ENCODE data around the gene WHAMM. TPM values are rescaled to one million over a fixed set of nuclear protein-coding genes. Genes with fewer than 3 reads are reported as not detected.
A peak's percentile ranks its signal among the peaks of the same experiment; 100 is the strongest.

Gene WHAMM
- total RNA-seq, 1 donor from 2014 or later: 9.4 TPM

GRCh38 chr15:82803793-82804574, 5.4 kb upstream of the WHAMM start:
- Mint-ChIP-seq H3K4me1 (ENCODE audit: low read depth, unreplicated experiment) (peaks cover 24% of the 10 kb centered on the region), H3K4me3 (ENCODE audit: unreplicated experiment) (peak overlapping the region; percentile 3), H3K9me3 (ENCODE audit: unreplicated experiment) (peaks cover 6% of the 10 kb centered on the region), H3K27ac (ENCODE audit: unreplicated experiment) (peak overlapping the region; percentile 86), H3K36me3 (ENCODE audit: low read depth, unreplicated experiment) (peaks cover 11% of the 10 kb centered on the region), H3K27me3 (ENCODE audit: low read depth, unreplicated experiment) (peaks cover 32% of the 10 kb centered on the region)
- Histone ChIP-seq H3K4me1 (ENCODE audit: insufficient read depth, low read length) (no peaks in the 10 kb centered on the region), H3K4me2 (ENCODE audit: low read length) (no peak overlapping the region), H3K9ac (ENCODE audit: low read length) (no peak overlapping the region), H3K36me3 (ENCODE audit: insufficient read depth, low read length) (no peaks in the 10 kb centered on the region), H3K27ac (ENCODE audit: low read depth, low read length) (no peak overlapping the region), H3K27me3 (ENCODE audit: insufficient read depth, low read length) (peaks cover 7% of the 10 kb centered on the region), H2AFZ (ENCODE audit: low read depth, low read length) (no peak overlapping the region), H4K20me1 (ENCODE audit: insufficient read depth, low read length) (peaks cover 5% of the 10 kb centered on the region), H3K4me3 (ENCODE audit: insufficient read depth, low read depth, low read length) (no peak overlapping the region), H3K9me3 (ENCODE audit: insufficient read depth, low read depth, low read length) (no peaks in the 10 kb centered on the region), H3K79me2 (ENCODE audit: insufficient read depth, low read length) (no peaks in the 10 kb centered on the region)
- DNase-seq (ENCODE audit: low read depth): no peak
- no peak for TF ChIP-seq CTCF (IDR thresholded peaks at IDR 0.05; ENCODE audit: insufficient read depth, low read depth, low read length)
- no peak for TF ChIP-seq EZH2 (IDR thresholded peaks at IDR 0.05; ENCODE audit: insufficient read depth, low read length)
- no peak for FAIRE-seq

GRCh38 chr15:82804575-82804949, 4.9 kb upstream of the WHAMM start:
- Histone ChIP-seq H2AFZ (ENCODE audit: low read depth, low read length) (no peak overlapping the region), H4K20me1 (ENCODE audit: insufficient read depth, low read length) (peaks cover 5% of the 10 kb centered on the region), H3K79me2 (ENCODE audit: insufficient read depth, low read length) (no peaks in the 10 kb centered on the region), H3K9ac (ENCODE audit: low read length) (no peak overlapping the region), H3K9me3 (ENCODE audit: insufficient read depth, low read depth, low read length) (no peaks in the 10 kb centered on the region), H3K4me3 (ENCODE audit: insufficient read depth, low read depth, low read length) (no peak overlapping the region), H3K4me2 (ENCODE audit: low read length) (no peak overlapping the region), H3K27ac (ENCODE audit: low read depth, low read length) (no peak overlapping the region), H3K27me3 (ENCODE audit: insufficient read depth, low read length) (peaks cover 6% of the 10 kb centered on the region), H3K36me3 (ENCODE audit: insufficient read depth, low read length) (no peaks in the 10 kb centered on the region), H3K4me1 (ENCODE audit: insufficient read depth, low read length) (no peaks in the 10 kb centered on the region)
- Mint-ChIP-seq H3K36me3 (ENCODE audit: low read depth, unreplicated experiment) (peaks cover 11% of the 10 kb centered on the region), H3K4me1 (ENCODE audit: low read depth, unreplicated experiment) (peaks cover 24% of the 10 kb centered on the region), H3K9me3 (ENCODE audit: unreplicated experiment) (peaks cover 6% of the 10 kb centered on the region), H3K27me3 (ENCODE audit: low read depth, unreplicated experiment) (peaks cover 26% of the 10 kb centered on the region), H3K27ac (ENCODE audit: unreplicated experiment) (no peak overlapping the region), H3K4me3 (ENCODE audit: unreplicated experiment) (no peak overlapping the region)
- peak; percentile 10 for DNase-seq (ENCODE audit: low read depth)
- no peak for FAIRE-seq
- TF ChIP-seq EZH2 (IDR thresholded peaks at IDR 0.05; ENCODE audit: insufficient read depth, low read length): no peak
- TF ChIP-seq CTCF (IDR thresholded peaks at IDR 0.05; ENCODE audit: insufficient read depth, low read depth, low read length): no peak

GRCh38 chr15:82805994-82806406, 3.4 kb upstream of the WHAMM start, which contains the start of gene FSD2:
FSD2 (minus strand) TSS chr15:82806069; CDS start chr15:82787390, 18,679 bp downstream.
- no peak for FAIRE-seq
- Histone ChIP-seq H3K4me2 (ENCODE audit: low read length) (no peak within 1 kb of the TSS), H3K9me3 (ENCODE audit: insufficient read depth, low read depth, low read length) (no peaks in the 10 kb centered on the region), H3K27ac (ENCODE audit: low read depth, low read length) (no peak within 1 kb of the TSS), H2AFZ (ENCODE audit: low read depth, low read length) (no peak within 1 kb of the TSS), H3K27me3 (ENCODE audit: insufficient read depth, low read length) (peaks cover 4% of the 10 kb centered on the region), H3K36me3 (ENCODE audit: insufficient read depth, low read length) (no peaks in the 10 kb centered on the region), H3K79me2 (ENCODE audit: insufficient read depth, low read length) (peaks cover 10% of the 10 kb centered on the region), H4K20me1 (ENCODE audit: insufficient read depth, low read length) (peaks cover 10% of the 10 kb centered on the region), H3K4me3 (ENCODE audit: insufficient read depth, low read depth, low read length) (no peak within 1 kb of the TSS), H3K4me1 (ENCODE audit: insufficient read depth, low read length) (no peaks in the 10 kb centered on the region), H3K9ac (ENCODE audit: low read length) (no peak within 1 kb of the TSS)
- Mint-ChIP-seq H3K27me3 (ENCODE audit: low read depth, unreplicated experiment) (peaks cover 17% of the 10 kb centered on the region), H3K36me3 (ENCODE audit: low read depth, unreplicated experiment) (peaks cover 11% of the 10 kb centered on the region), H3K4me1 (ENCODE audit: low read depth, unreplicated experiment) (peaks cover 24% of the 10 kb centered on the region), H3K4me3 (ENCODE audit: unreplicated experiment) (no peak within 1 kb of the TSS), H3K9me3 (ENCODE audit: unreplicated experiment) (peaks cover 4% of the 10 kb centered on the region), H3K27ac (ENCODE audit: unreplicated experiment) (peak within 1 kb of the TSS; percentile 30)
- no peak for DNase-seq (ENCODE audit: low read depth)
- TF ChIP-seq EZH2 (IDR thresholded peaks at IDR 0.05; ENCODE audit: insufficient read depth, low read length): no peak
- no peak for TF ChIP-seq CTCF (IDR thresholded peaks at IDR 0.05; ENCODE audit: insufficient read depth, low read depth, low read length)

Measured in astrocyte (in vitro differentiated cells and primary cell).